HepG2 (cell line): Measurements from ENCODE around the gene GABRR2. TPM values are rescaled to one million over a fixed set of nuclear protein-coding genes. Genes with fewer than 3 reads are reported as not detected.

Source experiments
- ATAC-seq: fragments of 200-7000 bp; cut with Tn5 transposase; 3 replicates; pipeline ENCODE4 v1.9.1; 2020; ENCODE audit warnings: mild to moderate bottlenecking, moderate library complexity
- BruUV-seq: library from RNA; stranded (reverse); fragments of 400-500 nt; replicated peaks from 2 replicates; lab custom pipeline; 2021; lab: Mats Ljungman, UMichigan
- CTCF ChIA-PET: fragments of 300-600 bp; formaldehyde crosslinking; extraction: SDS; loops from one replicate; lab custom pipeline; 2021; ENCODE audit warnings: low total read pairs, inconsistent platforms, low intra/inter-chr PET ratio; lab: Yijun Ruan, JAX
- POLR2A ChIA-PET: fragments of 350-600 bp; sonication (Branson Sonifier 250); formaldehyde crosslinking; loops from one replicate; lab custom pipeline; 2020; ENCODE audit warnings: antibody characterized with exemption, inconsistent platforms; lab: Yijun Ruan, JAX
- DNase-seq: peaks from one replicate; pipeline ENCODE4 v3.0.0-alpha.2; 2015; ENCODE audit warnings: low spot score
- FAIRE-seq: peaks from 3 replicates; lab custom pipeline; 2011; peaks lifted over from hg19 to GRCh38; lab: Jason Lieb, UNC
- H2AFZ ChIP-seq: one replicate; pipeline ENCODE4 v1.6.1; 2011; ENCODE audit warnings: low read length, inconsistent platforms
- H3K27ac ChIP-seq: fragments of 300-600 bp; 3 replicates; pipeline ENCODE4 v1.8.0; 2011; ENCODE audit warnings: mixed run types, mild to moderate bottlenecking, mixed read lengths, low read length, inconsistent platforms; ENCODE audit not compliant: insufficient read depth; ENCODE audit errors: extremely low read length
- H3K27me3 ChIP-seq, 2 experiments: fragments of 200-600 bp in 1 of 2; 2 replicates in 1 of 2; 3 replicates in 1 of 2; pipeline versions ENCODE4 v1.6.0 to v1.8.0; 2011; ENCODE audit warnings: low read length in 2 of 2, mild to moderate bottlenecking in 2 of 2, moderate library complexity in 2 of 2, inconsistent platforms in 1 of 2; ENCODE audit not compliant: insufficient read depth in 2 of 2, control insufficient read depth in 1 of 2
- H3K36me3 ChIP-seq, 2 experiments: fragments of 200-600 bp in 1 of 2; replicated peaks in 1 of 2; 2 replicates in 1 of 2; 3 replicates in 1 of 2; pipeline versions ENCODE4 v1.5.1 to v1.8.0; 2011; ENCODE audit warnings: low read length in 2 of 2, inconsistent platforms in 1 of 2; ENCODE audit not compliant: insufficient read depth in 2 of 2, control insufficient read depth in 1 of 2
- H3K4me1 ChIP-seq: 2 replicates; pipeline ENCODE4 v1.5.1; 2012; ENCODE audit warnings: low read length, inconsistent platforms; ENCODE audit not compliant: insufficient read depth
- H3K4me2 ChIP-seq: 2 replicates; pipeline ENCODE4 v1.6.0; 2011; ENCODE audit warnings: low read depth, low read length, inconsistent platforms
- H3K4me3 ChIP-seq, 3 experiments: fragments of 200-600 bp in 1 of 3; sonication (generic), shearing (Covaris generic) in 1 of 3; replicated peaks in 1 of 3; 2 replicates each; pipeline ENCODE4 v1.5.1; 2011 to 2016; ENCODE audit warnings: low read length in 3 of 3, inconsistent platforms in 2 of 3, low read depth in 2 of 3, mild to moderate bottlenecking in 2 of 3, control low read depth in 1 of 3, mixed read lengths in 1 of 3; ENCODE audit not compliant: insufficient read depth in 1 of 3
- H3K79me2 ChIP-seq: one replicate; pipeline ENCODE4 v1.6.1; 2011; ENCODE audit warnings: low read length, inconsistent platforms; ENCODE audit not compliant: insufficient read depth
- H3K9ac ChIP-seq: 2 replicates; pipeline ENCODE4 v1.6.0; 2011; ENCODE audit warnings: mild to moderate bottlenecking, low read depth, low read length, inconsistent platforms; ENCODE audit not compliant: insufficient read depth
- H3K9me3 ChIP-seq: 2 replicates; pipeline ENCODE4 v1.5.1; 2012; ENCODE audit warnings: mild to moderate bottlenecking, low read length
- H4K20me1 ChIP-seq: 2 replicates; pipeline ENCODE4 v1.6.0; 2011; ENCODE audit warnings: inconsistent platforms, mild to moderate bottlenecking, low read length, moderate library complexity; ENCODE audit not compliant: insufficient read depth
- AHDC1 ChIP-seq: sonication (generic); formaldehyde crosslinking; IDR thresholded peaks from 2 replicates; pipeline ENCODE4 v1.5.1; 2020; ENCODE audit warnings: mild to moderate bottlenecking, missing genetic modification reagents, borderline replicate concordance
- DMAP1 ChIP-seq: IDR thresholded peaks from 2 replicates; pipeline ENCODE4 v1.6.1; 2016
- HNRNPH1 ChIP-seq: fragments of 200-400 bp; formaldehyde crosslinking; optimal IDR thresholded peaks from 2 replicates; pipeline ENCODE3; 2017; ENCODE audit warnings: mild to moderate bottlenecking, low read depth, low read length
- HNRNPK ChIP-seq: fragments of 200-400 bp; formaldehyde crosslinking; IDR thresholded peaks from 2 replicates; pipeline ENCODE4 v1.6.1; 2018; ENCODE audit warnings: low read length, low read depth, moderate library complexity, mild to moderate bottlenecking; ENCODE audit not compliant: poor library complexity, severe bottlenecking
- RELA ChIP-seq: sonication (generic); formaldehyde crosslinking; IDR thresholded peaks from 2 replicates; pipeline ENCODE4 v1.4.0; 2020; ENCODE audit warnings: missing genetic modification reagents
- REXO4 ChIP-seq: sonication (generic); formaldehyde crosslinking; IDR thresholded peaks from 2 replicates; pipeline ENCODE4 v1.8.0; 2022; ENCODE audit warnings: missing genetic modification reagents, mild to moderate bottlenecking, borderline replicate concordance
- RORA ChIP-seq: sonication (generic); formaldehyde crosslinking; IDR thresholded peaks from 2 replicates; pipeline ENCODE4 v1.5.0; 2020; ENCODE audit warnings: mild to moderate bottlenecking, missing genetic modification reagents, moderate library complexity
- SIX1 ChIP-seq: sonication (generic); formaldehyde crosslinking; IDR thresholded peaks from 2 replicates; pipeline ENCODE4 v1.4.0; 2020; ENCODE audit warnings: missing genetic modification reagents, borderline replicate concordance
- SIX4 ChIP-seq: sonication (generic); formaldehyde crosslinking; IDR thresholded peaks from 2 replicates; pipeline ENCODE4 v1.4.0; 2020; ENCODE audit warnings: missing genetic modification reagents
- SRSF9 ChIP-seq: fragments of 200-400 bp; formaldehyde crosslinking; IDR thresholded peaks from 2 replicates; pipeline ENCODE4 v1.6.1; 2018; ENCODE audit warnings: borderline replicate concordance, mild to moderate bottlenecking, low read depth, low read length; ENCODE audit not compliant: insufficient read depth, poor library complexity, severe bottlenecking
- ZFP36L2 ChIP-seq: sonication (generic); formaldehyde crosslinking; IDR thresholded peaks from 2 replicates; pipeline ENCODE4 v1.4.0; 2020; ENCODE audit warnings: missing genetic modification reagents
- ZNF652 ChIP-seq: IDR thresholded peaks from 2 replicates; pipeline ENCODE4 v1.6.1; 2016; ENCODE audit warnings: low read depth, borderline replicate concordance
- WGBS: methylation state at CpG from one replicate; pipeline ENCODE4 v1.1.6; 2017; ENCODE audit warnings: low lambda C conversion rate; 5-methylcytosine and 5-hydroxymethylcytosine counted together
- in situ Hi-C: cut with HindIII; loops from 2 replicates; pipeline ENCODE4 v1.10.0; 2017; ENCODE audit warnings: low pct_unique_long_range_greater_than_20kb; ENCODE audit not compliant: extremely low pct_ligation_motif_present
- intact Hi-C: fragments of 100-400 bp; cut with micrococcal nuclease; formaldehyde crosslinking; loops from one replicate; pipeline ENCODE4 v1.10.0; 2022; ENCODE audit not compliant: unreplicated experiment
- polyA plus RNA-seq, 8 experiments: library from polyadenylated mRNA; depleted of rRNA in 3 of 8; stranded (reverse) in 7 of 8; unstranded in 1 of 8; fragments of >200 nt; fragmentation: Illumina TruSeq in 4 of 8; extraction: Trizol in 4 of 8; gene quantifications; 2 replicates each; pipeline versions ENCODE4 v1.2.1 to v1.2.3, GENCODE V29; 2011 to 2016; ENCODE audit warnings: low read depth in 4 of 8, missing spikeins in 1 of 8, mixed read lengths in 1 of 8; ENCODE audit not compliant: insufficient read depth in 1 of 8
- total RNA-seq, 5 experiments: library from RNA; depleted of rRNA; stranded (reverse); fragments of >200 nt; fragmentation: Illumina TruSeq; extraction: Trizol; gene quantifications; 2 replicates each; pipeline ENCODE4 v1.2.3, GENCODE V29; 2016; ENCODE audit warnings: low read depth in 1 of 5
- TF ChIP-seq, protein P1 (sequence below): sonication (generic); formaldehyde crosslinking; IDR thresholded peaks from 2 replicates; pipeline ENCODE4 v1.4.0; 2020; ENCODE audit warnings: missing genetic modification reagents
- TF ChIP-seq, protein P2 (sequence below): IDR thresholded peaks from 2 replicates; pipeline ENCODE4 v1.6.1; 2016; ENCODE audit warnings: low read depth, borderline replicate concordance
- TF ChIP-seq, protein P3 (sequence below): sonication (generic); formaldehyde crosslinking; IDR thresholded peaks from 2 replicates; pipeline ENCODE4 v1.5.0; 2020; ENCODE audit warnings: missing genetic modification reagents

GABRR2 gene
- total and polyA plus RNA-seq, 2 of the 13 experiments (the other 11 are each of a cell fraction or from before 2014, with no cell fraction given) = 0.13 TPM; not detected in 1

DNA sequence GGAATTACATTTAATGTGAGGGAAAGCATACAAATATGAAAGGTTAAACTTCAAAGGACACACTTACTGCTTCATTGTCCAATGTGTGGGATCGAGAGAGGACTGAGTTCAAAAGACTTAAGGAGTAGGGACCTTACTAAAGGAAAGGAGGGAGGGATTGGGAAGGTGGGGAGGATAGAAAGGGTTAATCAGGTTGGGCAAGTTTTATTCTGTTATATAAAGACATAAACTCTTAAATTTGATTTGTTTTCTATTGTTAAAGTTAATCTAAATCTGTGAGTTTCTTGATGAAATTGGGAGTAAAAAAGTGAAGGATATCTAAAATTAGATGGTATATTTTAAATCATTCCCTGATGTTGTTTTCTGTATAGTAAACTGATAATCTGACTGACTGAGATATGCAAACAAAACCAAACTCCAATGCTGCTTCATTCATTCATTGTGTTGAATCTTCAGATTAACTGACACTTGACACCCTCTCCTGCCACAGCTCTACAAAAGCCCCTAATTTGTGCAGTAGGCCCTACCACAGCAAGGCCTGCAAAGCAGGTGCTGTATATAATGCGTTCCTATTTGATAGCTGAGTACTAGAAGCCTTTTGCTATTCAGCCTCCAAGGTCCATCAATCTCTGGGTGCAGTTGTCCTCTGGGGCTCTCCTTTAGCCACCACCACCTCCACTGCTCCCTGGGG, 38.7 kb upstream of the GABRR2 start:
- POLR2A ChIA-PET = interaction anchor here (0.9 kb wide), 1 partner anchor 18 kb away, joined by 3 read pairs; no protein-coding TSS in a partner anchor
- TF ChIP-seq SIX4 (CRISPR knock-in tag) = peak; percentile 63; the same call in 1 of the 2 replicates
- TF ChIP-seq ZFP36L2 (CRISPR knock-in tag) = no peak
- peak; percentile 55 for TF ChIP-seq HNRNPK
- TF ChIP-seq, protein P1, sequence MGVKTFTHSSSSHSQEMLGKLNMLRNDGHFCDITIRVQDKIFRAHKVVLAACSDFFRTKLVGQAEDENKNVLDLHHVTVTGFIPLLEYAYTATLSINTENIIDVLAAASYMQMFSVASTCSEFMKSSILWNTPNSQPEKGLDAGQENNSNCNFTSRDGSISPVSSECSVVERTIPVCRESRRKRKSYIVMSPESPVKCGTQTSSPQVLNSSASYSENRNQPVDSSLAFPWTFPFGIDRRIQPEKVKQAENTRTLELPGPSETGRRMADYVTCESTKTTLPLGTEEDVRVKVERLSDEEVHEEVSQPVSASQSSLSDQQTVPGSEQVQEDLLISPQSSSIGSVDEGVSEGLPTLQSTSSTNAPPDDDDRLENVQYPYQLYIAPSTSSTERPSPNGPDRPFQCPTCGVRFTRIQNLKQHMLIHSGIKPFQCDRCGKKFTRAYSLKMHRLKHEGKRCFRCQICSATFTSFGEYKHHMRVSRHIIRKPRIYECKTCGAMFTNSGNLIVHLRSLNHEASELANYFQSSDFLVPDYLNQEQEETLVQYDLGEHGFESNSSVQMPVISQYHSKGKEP (CRISPR knock-in tag) = no peak
- no peak for TF ChIP-seq RORA (CRISPR knock-in tag)
- TF ChIP-seq, protein P2, sequence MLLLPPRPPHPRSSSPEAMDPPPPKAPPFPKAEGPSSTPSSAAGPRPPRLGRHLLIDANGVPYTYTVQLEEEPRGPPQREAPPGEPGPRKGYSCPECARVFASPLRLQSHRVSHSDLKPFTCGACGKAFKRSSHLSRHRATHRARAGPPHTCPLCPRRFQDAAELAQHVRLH (CRISPR knock-in tag) = no peak
- TF ChIP-seq REXO4 (CRISPR knock-in tag) = no peak
- no peak for TF ChIP-seq HNRNPH1
- TF ChIP-seq AHDC1 (CRISPR knock-in tag) = no peak
- peak; percentile 73; the same call in 1 of the 2 replicates for TF ChIP-seq ZNF652 (CRISPR knock-in tag)
- TF ChIP-seq RELA (CRISPR knock-in tag) = no peak
- no peak for TF ChIP-seq SRSF9
- TF ChIP-seq, protein P3, sequence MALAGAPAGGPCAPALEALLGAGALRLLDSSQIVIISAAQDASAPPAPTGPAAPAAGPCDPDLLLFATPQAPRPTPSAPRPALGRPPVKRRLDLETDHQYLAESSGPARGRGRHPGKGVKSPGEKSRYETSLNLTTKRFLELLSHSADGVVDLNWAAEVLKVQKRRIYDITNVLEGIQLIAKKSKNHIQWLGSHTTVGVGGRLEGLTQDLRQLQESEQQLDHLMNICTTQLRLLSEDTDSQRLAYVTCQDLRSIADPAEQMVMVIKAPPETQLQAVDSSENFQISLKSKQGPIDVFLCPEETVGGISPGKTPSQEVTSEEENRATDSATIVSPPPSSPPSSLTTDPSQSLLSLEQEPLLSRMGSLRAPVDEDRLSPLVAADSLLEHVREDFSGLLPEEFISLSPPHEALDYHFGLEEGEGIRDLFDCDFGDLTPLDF (CRISPR knock-in tag) = no peak
- TF ChIP-seq DMAP1 (CRISPR knock-in tag) = no peak
- peak; percentile 51; the same call in 1 of the 2 replicates for TF ChIP-seq SIX1 (CRISPR knock-in tag)

More for the DNA sequence above, 38.7 kb upstream of the GABRR2 start:
- no peaks in the 10 kb centered on the region; a peak in 1 of 5 replicates for H3K36me3 ChIP-seq
- H3K79me2 ChIP-seq = peaks cover 31% of the 10 kb centered on the region
- H3K4me1 ChIP-seq = peaks cover 42% of the 10 kb centered on the region
- H3K4me3 ChIP-seq = no peak overlapping the region
- no peaks in the 10 kb centered on the region for H4K20me1 ChIP-seq
- intact Hi-C loops (no loop called here), in situ Hi-C loops (no loop called here)
- CTCF ChIA-PET = no interaction called here
- no peaks in the 10 kb centered on the region for H3K27me3 ChIP-seq
- H3K9ac ChIP-seq = no peak overlapping the region
- H3K9me3 ChIP-seq = no peaks in the 10 kb centered on the region
- 61% methylated on average over 2 of the region's 2 CpGs for WGBS
- H3K27ac ChIP-seq = no peak overlapping the region
- peak; percentile 16 for DNase-seq
- ATAC-seq = no peak
- H3K4me2 ChIP-seq = 0 out of 2 replicates have a peak overlapping the region, but pooled peaks have one; percentile 75
- no TSS peak for BruUV-seq
- H2AFZ ChIP-seq = no peak overlapping the region
- no peak for FAIRE-seq
